NCI-H146 treated with DMSO at 0.1 percent for 48 hours (cell line): ENCODE data around the gene GSX2.

ENCODE experiments used
- DNase-seq: peaks from one replicate; lab custom pipeline; 2025; ENCODE audit not compliant: unreplicated experiment; lab: John Stamatoyannopoulos, UW

Gene GSX2

GRCh38 chr4:54076673-54077072 lies 23.3 kb upstream of the GSX2 start:
- DNase-seq, result no peak

- DNase-seq, result peak; percentile 42
Observed at GRCh38 chr4:54077812-54078211, 22.2 kb upstream of the GSX2 start.

GRCh38 chr4:54082168-54082567 lies 17.8 kb upstream of the GSX2 start:
- no peak for DNase-seq

GRCh38 chr4:54085284-54085683 lies 14.7 kb upstream of the GSX2 start:
- DNase-seq, result peak; percentile 68

- DNase-seq, result no peak
Observed at GRCh38 chr4:54089875-54090274, 10.1 kb upstream of the GSX2 start.

GRCh38 chr4:54090404-54090803 lies 9.6 kb upstream of the GSX2 start:
- no peak for DNase-seq

- DNase-seq, result peak; percentile 70
Observed at GRCh38 chr4:54090804-54091623, 8.9 kb upstream of the GSX2 start.

- peak; percentile 83 for DNase-seq
Observed at GRCh38 chr4:54091637-54092404, 8.1 kb upstream of the GSX2 start.

- DNase-seq, result peak; percentile 45
Observed at GRCh38 chr4:54092405-54093323, 7.3 kb upstream of the GSX2 start.

- DNase-seq, result no peak
Observed at GRCh38 chr4:54093324-54094240, 6.4 kb upstream of the GSX2 start.

GRCh38 chr4:54094451-54094850 lies 5.5 kb upstream of the GSX2 start:
- DNase-seq, result no peak

GRCh38 chr4:54095110-54095825 lies 4.7 kb upstream of the GSX2 start:
- no peak for DNase-seq

GRCh38 chr4:54096295-54096962 lies 3.5 kb upstream of the GSX2 start:
- DNase-seq, result no peak

GRCh38 chr4:54097152-54097551 lies 2.8 kb upstream of the GSX2 start:
- DNase-seq, result no peak

- no peak for DNase-seq
Observed at GRCh38 chr4:54098375-54098774, 1.6 kb upstream of the GSX2 start.

GRCh38 chr4:54099287-54099747 lies 646 bp upstream of the GSX2 start:
- peak; percentile 42 for DNase-seq

GRCh38 chr4:54100595-54101189 lies 729 bp downstream of the GSX2 start:
- DNase-seq, result no peak

- no peak for DNase-seq
Observed at GRCh38 chr4:54101190-54102041, 1.5 kb downstream of the GSX2 start.
